Erythroblast (primary cell): ENCODE measurements around the gene STX10.

ENCODE experiments used
- GATA1 ChIP-seq: IDR thresholded peaks from 2 replicates; pipeline ENCODE4 v1.6.1; 2011; ENCODE audit warnings: low read depth, mild to moderate bottlenecking, control low read depth, low read length, moderate library complexity
- POLR2A ChIP-seq: IDR thresholded peaks from 2 replicates; pipeline ENCODE4 v1.6.1; 2011; ENCODE audit warnings: mild to moderate bottlenecking, low read length

DNA sequence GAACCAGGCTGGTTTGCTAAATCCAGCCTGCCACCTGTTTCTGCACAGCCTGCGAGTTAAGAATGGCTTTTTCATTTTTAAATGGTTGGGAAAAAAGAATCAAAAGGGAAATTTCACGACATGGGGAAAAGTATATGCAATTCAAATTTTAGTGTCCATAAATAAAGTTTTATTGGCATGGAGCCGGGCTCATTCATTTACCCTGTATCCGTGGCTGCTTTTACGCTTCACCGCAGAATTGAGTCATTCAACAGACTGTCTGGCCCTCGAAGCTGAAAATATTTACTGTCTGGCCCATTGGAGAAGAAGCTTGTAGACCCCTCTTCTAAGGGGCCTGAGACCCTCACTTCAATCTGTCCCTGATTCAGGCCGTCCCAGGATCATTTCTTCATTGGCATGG, 26.2 kb upstream of the STX10 start:
- no peak for TF ChIP-seq POLR2A
- TF ChIP-seq GATA1: no peak
